Measurements from ENCODE around the gene RTN4IP1. TPM values are rescaled to one million over a fixed set of nuclear protein-coding genes. Genes with fewer than 3 reads are reported as not detected.

Gene RTN4IP1
- total RNA-seq, 2 donors from 2014 or later: 4.5 to 4.9 TPM

GRCh38 chr6:106670236-106670635 is 40.9 kb upstream of the RTN4IP1 start:
- no peak overlapping the region for H3K27ac ChIP-seq
- no peak overlapping the region for H3K4me3 ChIP-seq
- H3K27me3 ChIP-seq (replicated peaks; ENCODE audit: insufficient read depth): no peaks in the 10 kb centered on the region
- intact Hi-C loops (cut with DNase I): no loop called here
- H3K36me3 ChIP-seq: peaks cover 0 to 2% of the 10 kb centered on the region in 2 donors
- DNase-seq (ENCODE audit: low spot score): no peak
- H3K9me3 ChIP-seq: no peaks in the 10 kb centered on the region
- no peaks in the 10 kb centered on the region for H3K4me1 ChIP-seq (replicated peaks)
- TF ChIP-seq POLR2A (IDR thresholded peaks at IDR 0.05): no peak
- TF ChIP-seq CTCF (IDR thresholded peaks at IDR 0.05): no peak
- TF ChIP-seq POLR2AphosphoS5 (IDR thresholded peaks at IDR 0.05): no peak
- 81% methylated on average over 6 of the region's 6 CpGs for WGBS

- 88% methylated on average over 4 of the region's 4 CpGs for whole genome bisulfite sequencing
- TF ChIP-seq POLR2A (IDR thresholded peaks at IDR 0.05) (no peak), POLR2AphosphoS5 (IDR thresholded peaks at IDR 0.05) (no peak), CTCF (IDR thresholded peaks at IDR 0.05) (no peak)
- Histone ChIP-seq H3K4me3 (no peak overlapping the region), H3K27me3 (replicated peaks; ENCODE audit: insufficient read depth) (no peaks in the 10 kb centered on the region), H3K9me3 (no peaks in the 10 kb centered on the region), H3K27ac (no peak overlapping the region), H3K4me1 (replicated peaks) (no peaks in the 10 kb centered on the region), H3K36me3 (peaks cover 2 to 9% of the 10 kb centered on the region in 2 donors)
- intact Hi-C loops (cut with DNase I): no loop called here
- DNase-seq (ENCODE audit: low spot score): no peak
Measured at GRCh38 chr6:106667022-106667402, 37.7 kb upstream of the RTN4IP1 start.

GRCh38 chr6:106666282-106667021 is 37.2 kb upstream of the RTN4IP1 start:
- DNase-seq (ENCODE audit: low spot score): no peak
- peaks cover 2 to 9% of the 10 kb centered on the region in 2 donors for H3K36me3 ChIP-seq
- no peaks in the 10 kb centered on the region for H3K9me3 ChIP-seq
- TF ChIP-seq POLR2AphosphoS5 (IDR thresholded peaks at IDR 0.05) (no peak), CTCF (IDR thresholded peaks at IDR 0.05) (no peak), POLR2A (IDR thresholded peaks at IDR 0.05) (no peak)
- no peak overlapping the region for H3K4me3 ChIP-seq
- no peaks in the 10 kb centered on the region for H3K4me1 ChIP-seq (replicated peaks)
- no peak overlapping the region for H3K27ac ChIP-seq
- intact Hi-C loops (cut with DNase I): no loop called here
- WGBS: 78% methylated on average over 6 of the region's 6 CpGs
- no peaks in the 10 kb centered on the region for H3K27me3 ChIP-seq (replicated peaks; ENCODE audit: insufficient read depth)

GRCh38 chr6:106662458-106662857 is 33.2 kb upstream of the RTN4IP1 start:
- H3K36me3 ChIP-seq: peaks cover 2 to 9% of the 10 kb centered on the region in 2 donors
- H3K4me3 ChIP-seq: no peak overlapping the region
- H3K27me3 ChIP-seq (replicated peaks; ENCODE audit: insufficient read depth): no peaks in the 10 kb centered on the region
- no peak for DNase-seq (ENCODE audit: low spot score)
- WGBS: 56% methylated on average over 2 of the region's 2 CpGs
- no peaks in the 10 kb centered on the region for H3K9me3 ChIP-seq
- no peaks in the 10 kb centered on the region for H3K4me1 ChIP-seq (replicated peaks)
- intact Hi-C loops (cut with DNase I): no loop called here
- H3K27ac ChIP-seq: no peak overlapping the region
- no peak for TF ChIP-seq POLR2A (IDR thresholded peaks at IDR 0.05)
- no peak for TF ChIP-seq POLR2AphosphoS5 (IDR thresholded peaks at IDR 0.05)
- no peak for TF ChIP-seq CTCF (IDR thresholded peaks at IDR 0.05)

GRCh38 chr6:106659859-106660258 is 30.6 kb upstream of the RTN4IP1 start:
- TF ChIP-seq CTCF (IDR thresholded peaks at IDR 0.05) (no peak), POLR2AphosphoS5 (IDR thresholded peaks at IDR 0.05) (no peak), POLR2A (IDR thresholded peaks at IDR 0.05) (no peak)
- intact Hi-C loops (cut with DNase I): no loop called here
- no peak for DNase-seq (ENCODE audit: low spot score)
- H3K27me3 ChIP-seq (replicated peaks; ENCODE audit: insufficient read depth): no peaks in the 10 kb centered on the region
- 65% methylated on average over 2 of the region's 2 CpGs for WGBS
- no peak overlapping the region for H3K27ac ChIP-seq
- H3K4me3 ChIP-seq: no peak overlapping the region
- no peaks in the 10 kb centered on the region for H3K4me1 ChIP-seq (replicated peaks)
- no peaks in the 10 kb centered on the region for H3K9me3 ChIP-seq
- H3K36me3 ChIP-seq: peaks cover 0 to 9% of the 10 kb centered on the region in 2 donors

Data from prostate gland (tissue), 2 donors.